Activated CD4-positive, alpha-beta T cell treated with anti-CD3 and anti-CD28 coated beads for 1 hour (primary cell): ENCODE measurements around the gene CPA5.

Source experiments
- DNase-seq: peaks from one replicate; pipeline ENCODE4 v3.0.0-alpha.2; 2020

The CPA5 gene

DNA sequence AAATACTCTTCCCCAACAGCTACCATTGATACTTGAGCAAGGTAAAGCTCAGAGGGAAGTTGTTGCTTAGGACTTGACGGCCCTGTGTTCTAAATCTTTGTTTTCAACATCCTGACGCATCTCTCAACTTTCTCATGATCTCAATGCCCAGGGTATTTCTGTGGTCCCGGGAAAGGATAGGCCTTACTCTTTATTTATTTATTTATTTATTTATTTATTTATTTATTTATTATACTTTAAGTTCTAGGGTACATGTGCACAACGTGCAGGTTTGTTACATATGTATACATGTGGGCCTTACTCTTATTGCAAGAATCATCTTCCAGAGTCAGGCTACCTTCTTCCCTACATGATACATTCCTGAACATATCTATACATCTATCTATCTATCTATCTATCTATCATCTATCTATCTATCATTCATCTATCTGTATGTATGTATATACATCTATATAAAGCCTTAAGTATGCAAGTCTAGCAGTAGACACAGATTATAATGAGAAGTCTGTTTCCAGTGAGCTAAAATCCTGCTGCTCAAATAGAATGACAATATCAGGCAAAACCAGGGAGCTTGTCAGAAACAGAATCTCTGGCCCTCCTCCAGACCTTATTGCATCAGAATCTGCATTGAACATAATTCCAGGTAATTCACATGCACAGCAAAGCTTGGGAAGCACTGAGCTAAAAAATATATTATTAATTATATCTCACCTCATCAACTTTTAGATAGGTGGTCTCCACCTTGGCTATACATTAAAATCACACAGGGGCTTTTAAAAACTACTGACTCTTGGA is 12.2 kb upstream of the CPA5 start:
- DNase-seq = no peak

DNA sequence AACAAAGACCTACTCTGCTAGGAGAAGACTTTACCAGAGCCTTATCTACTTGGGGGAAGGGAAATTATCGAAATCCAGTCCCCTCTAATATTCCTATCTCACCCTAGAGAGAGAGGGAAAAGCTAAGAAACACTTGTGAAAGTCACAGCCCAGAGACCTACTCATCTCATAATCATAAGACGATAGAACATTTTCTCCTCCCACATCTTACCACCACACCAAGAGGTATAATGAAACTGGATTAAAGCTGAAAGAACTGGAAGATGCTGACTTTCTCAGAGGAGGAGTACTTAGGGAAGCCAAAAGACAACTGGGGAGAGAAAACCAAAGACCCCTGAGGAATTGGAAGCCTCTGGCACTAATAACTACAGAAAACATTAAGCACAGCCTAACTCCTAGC is 10.8 kb upstream of the CPA5 start:
- no peak for DNase-seq

DNA sequence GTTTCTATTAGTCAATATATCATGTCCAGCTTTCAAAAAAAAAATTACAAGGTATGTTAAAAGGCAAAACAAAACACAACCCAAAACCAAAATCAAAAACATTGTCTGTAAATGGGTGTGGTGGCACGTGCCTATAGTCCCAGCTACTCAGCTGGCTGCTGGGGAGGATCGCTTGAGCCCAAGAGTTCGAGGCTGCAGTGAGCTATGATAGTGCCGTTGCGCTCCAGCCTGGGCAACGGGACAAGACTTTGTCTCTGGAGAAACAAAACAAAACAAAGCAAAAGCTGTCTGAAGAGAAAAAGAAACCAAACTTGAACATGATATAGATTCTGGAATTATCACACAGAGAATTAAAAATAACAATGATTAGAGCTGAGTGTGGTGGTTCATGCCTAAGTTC is 10.3 kb upstream of the CPA5 start:
- DNase-seq = no peak

DNA sequence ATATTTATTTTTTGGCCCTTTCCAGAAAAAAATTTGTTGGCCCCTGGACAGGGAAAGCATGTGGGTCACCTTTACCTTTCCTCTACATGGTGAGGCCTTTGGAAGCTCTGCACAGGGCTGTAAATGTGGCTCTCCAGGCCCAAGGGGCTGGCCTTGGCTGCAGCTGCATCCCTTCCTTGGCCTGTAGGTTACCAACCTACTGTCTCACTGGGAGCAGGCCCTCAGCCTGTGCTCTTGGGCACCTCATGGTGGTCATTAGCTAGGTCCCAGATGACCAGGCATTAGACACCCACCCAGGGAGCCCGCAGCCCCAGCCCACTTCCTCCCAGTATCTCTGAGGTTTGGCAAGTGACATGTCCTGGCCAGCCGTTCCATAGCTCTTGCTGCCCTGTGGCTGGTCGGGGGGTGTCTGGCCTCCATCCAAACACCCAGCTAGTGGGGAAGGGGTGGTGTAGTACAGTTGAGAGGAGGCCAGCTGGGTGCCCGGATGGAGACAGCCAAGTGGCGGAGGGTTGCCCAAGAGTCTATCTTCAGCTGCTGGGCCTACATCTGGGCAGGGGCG is 7.1 kb upstream of the CPA5 start:
- no peak for DNase-seq

DNA sequence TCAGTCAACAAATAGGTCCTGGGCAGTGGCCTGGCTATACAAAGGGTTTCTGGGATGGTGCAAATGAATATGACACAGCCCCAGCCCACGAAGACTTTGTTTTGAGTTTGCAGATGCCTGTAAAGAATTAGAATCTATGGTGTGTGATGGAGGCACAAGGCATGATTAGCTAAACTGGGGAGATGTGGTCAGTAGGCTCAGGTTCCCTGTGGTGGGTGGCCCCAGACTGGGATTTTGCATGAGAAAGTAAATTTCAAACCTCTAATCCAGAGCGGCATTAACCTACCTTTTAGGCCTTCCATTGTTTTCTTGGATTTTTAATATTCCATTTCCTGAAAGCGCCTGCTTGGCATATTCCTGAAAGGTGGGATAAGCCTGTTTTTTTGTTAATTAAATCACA is 6.4 kb upstream of the CPA5 start:
- DNase-seq = no peak

DNA sequence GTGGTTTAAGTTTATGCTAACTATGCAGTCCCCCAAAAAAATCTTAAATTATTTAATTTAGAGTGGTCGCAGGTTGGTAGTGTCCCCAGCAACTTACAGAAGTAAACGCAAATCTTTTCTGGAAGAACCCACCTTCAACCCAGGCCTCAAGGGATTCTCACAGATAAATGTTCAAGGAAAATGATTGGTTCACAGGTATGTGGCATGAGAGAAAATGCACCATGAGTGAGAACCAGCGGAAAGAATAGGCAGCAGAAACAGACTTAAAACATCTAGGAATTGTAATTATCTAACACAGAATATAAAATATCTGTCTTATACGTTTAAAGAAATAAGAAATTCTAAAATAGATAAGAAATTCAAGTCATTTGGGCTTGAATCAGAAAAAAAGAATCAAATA is 2.7 kb upstream of the CPA5 start:
- DNase-seq = no peak

DNA sequence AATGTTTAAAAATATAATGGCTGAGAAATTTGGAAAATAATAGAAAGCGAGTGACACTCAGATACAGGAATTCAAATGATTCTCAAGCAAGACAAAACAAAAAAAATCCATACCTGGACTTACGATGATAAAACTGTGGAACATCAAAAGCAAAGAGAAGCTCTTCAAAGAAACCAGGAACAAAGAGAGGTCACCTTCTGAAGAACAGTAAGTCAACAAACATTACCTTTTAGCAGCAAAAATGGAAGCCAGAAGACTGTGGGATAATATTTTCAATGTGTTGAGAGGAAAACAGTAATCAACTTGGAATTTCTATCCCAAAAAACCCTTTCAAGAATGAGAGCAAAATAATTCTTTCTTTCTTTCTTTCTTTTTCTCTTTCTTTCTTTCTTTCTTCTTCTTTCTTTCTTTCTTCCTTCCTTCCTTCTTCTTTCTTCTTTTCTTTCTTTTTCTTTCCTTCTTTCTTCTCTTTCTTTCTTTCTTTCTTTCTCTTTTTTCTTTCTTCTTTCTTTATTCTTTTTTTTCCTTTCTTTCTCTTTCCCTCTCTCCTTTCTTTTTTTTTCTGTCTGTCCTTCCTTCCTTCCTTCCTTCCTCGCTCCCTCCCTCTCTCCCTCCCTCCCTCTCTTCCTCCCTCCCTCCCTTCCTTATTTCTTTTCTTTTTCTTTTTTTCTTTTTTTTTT is 1.8 kb upstream of the CPA5 start:
- no peak for DNase-seq

DNA sequence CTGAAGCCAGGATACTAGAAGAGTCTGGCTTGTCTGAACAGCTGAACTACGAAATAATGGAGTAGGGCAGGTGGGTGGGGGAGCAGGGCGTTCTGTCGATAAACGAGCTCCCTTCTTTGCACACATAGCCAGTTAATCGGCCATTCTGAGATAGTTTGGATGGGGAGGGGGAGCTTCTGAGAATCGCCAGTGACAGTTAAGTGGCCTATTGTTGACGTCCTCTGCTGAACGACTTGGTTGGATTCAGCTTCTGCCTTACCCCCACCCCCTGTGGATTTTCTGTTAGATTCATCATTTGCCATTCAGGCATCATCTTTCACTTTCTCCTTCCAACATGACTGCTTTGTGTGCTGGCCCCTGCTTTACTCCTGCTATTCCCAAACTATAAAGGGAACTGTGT is 520 bp downstream of the CPA5 start:
- no peak for DNase-seq

DNA sequence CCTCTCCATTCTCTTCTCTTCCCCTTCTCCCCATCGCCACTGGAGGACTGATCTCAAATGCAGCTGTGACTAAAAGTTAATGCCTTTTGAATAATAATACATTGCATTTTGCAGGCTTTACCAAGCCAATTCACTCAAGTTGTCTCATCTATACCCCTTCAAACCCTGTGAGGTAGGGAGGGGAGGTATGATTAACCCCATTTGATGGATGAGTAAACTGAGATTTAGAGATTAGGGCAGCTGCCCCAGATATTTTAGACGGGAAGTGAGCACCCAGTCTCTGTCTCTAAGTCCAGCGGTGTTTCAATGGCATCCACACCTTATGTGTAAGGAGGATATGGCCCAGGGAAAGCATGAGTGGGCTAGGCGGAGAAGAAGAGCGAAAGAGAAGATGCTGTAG is 1.1 kb downstream of the CPA5 start:
- DNase-seq = no peak

DNA sequence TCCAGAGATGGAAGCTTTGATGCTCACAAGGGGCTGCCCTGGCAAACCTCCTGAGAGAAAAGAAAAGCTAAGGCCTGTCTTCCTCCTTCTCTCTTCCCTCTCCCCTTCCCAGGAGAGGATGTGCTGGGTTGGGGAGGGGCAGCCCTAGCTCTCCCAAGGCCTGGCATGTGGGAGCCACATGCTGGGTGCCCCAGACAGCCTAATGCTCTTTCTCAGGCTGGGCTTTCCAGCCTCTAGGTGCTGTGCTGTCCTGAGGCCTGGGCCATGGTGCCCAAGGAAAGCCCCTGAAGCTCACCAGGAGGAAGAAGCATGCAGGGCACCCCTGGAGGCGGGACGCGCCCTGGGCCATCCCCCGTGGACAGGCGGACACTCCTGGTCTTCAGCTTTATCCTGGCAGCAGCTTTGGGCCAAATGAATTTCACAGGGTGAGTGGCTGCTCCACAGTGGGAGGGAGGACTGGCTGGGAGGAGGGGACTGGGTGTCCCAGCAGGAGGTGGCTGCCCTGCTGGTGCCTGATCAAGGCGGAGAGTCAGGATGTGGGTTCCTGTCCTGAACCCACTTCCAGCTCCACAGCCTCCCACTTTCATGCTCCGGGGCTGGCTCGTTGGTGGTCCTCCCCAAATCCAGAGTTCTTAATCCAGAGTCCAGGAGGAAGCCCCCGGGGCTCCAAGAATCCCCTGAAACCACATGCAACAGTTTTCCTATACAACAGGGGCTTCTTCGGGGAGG is 1.7 kb downstream of the CPA5 start:
- DNase-seq = no peak

DNA sequence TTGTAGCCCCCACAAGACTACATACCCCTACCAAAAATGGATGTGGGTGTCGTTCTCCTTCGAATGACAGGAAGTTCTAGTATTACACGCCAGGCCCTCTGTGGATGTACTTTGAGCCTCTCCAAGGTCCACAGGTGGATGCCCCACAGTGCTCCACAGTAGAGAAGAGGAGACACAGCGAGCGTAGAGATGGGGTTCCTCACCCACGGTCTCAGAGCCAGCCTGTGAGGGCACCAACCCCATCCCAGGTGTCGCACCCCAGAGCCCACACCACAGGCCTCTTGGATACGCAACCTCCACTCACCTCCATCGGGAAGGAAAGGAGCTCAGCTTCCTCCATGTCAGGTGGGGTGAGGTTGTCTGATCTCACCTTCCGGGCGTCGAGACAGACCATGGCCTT is 2.3 kb downstream of the CPA5 start:
- no peak for DNase-seq

DNA sequence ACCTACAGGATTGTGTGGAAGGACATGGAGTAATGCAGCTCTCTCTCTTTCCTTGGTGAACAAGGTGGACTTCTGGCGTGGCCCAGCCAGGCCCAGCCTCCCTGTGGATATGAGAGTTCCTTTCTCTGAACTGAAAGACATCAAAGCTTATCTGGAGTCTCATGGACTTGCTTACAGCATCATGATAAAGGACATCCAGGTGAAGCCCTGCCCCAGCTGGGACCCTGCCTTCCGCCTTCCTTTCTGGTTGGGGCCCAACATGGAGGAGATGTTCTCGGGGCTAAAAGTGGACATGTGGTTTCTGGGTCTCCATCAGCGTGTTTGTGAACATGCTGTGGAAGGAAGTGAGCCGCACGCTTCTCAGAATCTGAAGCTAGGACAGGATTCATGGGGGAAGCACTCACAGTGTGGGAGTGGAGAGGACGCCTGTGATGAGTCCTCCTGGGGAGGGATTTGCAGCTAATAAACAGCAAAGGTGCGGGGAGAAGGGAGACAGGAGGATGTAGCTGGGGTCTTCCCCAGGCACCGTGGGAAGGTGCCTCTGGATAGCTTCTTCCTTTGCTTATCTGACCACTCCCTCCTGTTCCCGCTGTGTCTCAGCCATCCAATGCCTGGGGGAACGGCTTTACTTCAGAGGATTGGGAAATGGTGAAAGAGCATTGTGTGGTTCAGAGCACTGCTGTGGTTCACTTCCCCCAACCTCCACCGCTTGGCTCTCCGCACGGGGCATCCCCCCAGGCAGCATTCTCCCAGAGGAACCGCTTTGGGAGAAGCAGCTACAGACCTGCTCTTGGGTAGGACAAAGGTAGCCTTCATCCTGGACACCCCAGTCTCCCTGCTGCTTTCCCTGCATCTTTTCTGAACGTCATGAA is 5.5 kb downstream of the CPA5 start:
- no peak for DNase-seq

DNA sequence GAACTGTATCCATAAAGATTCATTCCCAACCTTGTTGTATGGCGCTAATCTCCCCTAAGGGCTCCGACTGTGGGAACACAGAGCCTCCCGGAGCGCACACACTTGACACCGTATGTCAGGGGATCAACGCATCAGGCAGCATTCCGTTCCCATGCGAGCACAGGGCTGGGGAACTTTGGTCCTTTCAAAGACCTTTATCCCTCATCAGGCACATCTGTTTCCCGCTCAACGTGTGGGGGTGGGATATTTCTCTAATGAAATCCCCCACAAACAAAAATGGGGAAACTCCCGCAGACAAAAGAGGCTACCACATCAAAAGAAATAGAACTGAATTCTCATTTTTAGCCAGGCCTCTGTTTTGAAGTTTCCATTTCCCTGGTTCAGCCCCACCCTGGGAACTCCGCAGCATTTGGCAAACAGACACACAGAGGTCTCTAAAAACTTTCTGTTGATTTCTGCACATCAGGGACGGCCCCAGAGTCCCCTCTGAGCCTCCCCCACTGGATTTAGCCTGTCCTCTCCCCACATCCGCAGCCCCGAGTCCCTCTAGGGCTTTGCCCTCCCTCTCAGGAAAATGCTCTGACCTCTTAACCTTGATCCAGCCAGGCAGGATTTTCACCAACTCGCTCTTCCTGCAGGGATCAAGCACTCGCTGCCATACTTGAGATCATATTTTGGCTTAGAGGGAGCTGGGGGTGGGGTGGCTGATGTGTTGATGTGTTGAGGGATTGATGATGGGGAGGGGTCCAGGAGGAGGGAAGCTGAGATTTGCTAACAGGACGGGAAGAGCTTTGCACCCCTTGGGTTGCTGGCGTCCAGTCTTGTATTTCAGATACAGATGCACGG is 6.6 kb downstream of the CPA5 start:
- DNase-seq = no peak

DNA sequence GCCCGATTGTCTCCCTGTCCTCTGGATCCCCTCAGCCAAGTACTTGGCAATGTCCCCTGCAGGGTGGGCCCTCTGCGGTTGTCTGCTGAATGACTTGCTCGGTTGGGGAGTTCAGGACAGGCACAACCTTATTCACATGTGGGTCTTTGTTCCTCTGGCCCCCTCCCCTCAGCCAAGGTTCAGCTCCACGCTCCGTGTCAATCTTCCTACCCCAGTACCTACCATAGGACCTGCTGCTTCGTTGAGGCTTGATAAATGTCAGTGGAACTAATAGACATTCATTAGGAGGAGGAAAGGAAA is 7.1 kb downstream of the CPA5 start:
- DNase-seq = no peak

DNA sequence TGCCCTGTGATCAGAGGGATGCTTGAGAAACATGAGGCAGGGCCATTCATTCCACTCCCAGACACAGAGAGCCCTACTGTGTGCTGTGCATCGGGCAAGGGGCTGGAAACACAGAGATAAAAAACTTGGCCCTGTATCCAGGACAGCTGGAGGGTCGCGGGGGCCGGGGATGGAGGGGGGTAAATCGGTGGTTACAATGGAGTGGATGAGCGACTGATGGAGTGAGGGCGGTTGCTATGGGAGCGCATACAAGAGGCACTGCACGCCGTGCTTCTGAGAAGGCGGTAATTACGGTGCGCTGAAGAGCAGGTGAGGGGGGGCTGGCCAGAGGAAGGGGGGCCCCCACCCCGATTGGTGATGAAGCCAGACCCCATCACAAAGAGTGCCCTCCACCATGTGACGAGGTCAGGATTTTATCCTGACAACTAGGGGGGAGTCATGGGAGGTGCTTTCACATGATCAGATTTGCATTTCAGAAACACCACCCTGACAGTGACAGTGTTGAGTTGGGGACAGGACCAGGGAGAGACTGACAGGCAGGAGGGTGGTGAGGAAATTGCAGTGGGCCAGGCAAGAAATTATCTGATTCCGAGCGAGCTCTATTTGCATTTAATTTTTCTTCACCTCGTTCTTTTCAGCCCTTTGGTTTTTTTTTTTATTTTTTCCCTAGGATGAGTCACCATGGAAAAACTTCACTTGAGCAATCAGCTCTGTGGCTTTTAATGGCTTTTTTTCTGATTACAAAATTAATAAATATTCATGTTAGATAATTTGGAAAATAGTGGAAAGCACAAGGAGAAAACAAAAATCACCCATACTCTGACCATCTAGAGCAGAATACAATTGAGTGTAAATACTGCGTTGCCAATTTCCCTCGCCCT is 7.8 kb downstream of the CPA5 start:
- DNase-seq = no peak

DNA sequence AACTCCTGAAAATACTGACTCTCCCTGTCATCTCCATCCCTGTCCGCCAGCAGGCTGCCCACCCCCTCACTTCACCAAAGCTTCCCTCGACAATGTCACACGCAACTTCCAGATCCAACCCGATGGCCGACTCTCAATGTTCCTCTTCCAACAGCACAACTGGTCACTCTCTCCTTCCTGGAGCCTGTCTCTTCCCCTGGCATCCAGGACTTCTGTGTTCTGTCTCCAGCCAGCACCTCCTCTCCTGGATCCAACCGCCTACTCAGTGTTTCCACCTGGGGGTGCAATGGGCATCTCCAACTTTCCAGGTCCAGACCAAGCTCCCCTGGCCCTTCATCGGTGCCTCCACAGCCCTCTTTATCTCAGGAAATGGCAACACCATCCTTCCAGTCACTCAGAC is 8.6 kb downstream of the CPA5 start:
- DNase-seq = no peak

DNA sequence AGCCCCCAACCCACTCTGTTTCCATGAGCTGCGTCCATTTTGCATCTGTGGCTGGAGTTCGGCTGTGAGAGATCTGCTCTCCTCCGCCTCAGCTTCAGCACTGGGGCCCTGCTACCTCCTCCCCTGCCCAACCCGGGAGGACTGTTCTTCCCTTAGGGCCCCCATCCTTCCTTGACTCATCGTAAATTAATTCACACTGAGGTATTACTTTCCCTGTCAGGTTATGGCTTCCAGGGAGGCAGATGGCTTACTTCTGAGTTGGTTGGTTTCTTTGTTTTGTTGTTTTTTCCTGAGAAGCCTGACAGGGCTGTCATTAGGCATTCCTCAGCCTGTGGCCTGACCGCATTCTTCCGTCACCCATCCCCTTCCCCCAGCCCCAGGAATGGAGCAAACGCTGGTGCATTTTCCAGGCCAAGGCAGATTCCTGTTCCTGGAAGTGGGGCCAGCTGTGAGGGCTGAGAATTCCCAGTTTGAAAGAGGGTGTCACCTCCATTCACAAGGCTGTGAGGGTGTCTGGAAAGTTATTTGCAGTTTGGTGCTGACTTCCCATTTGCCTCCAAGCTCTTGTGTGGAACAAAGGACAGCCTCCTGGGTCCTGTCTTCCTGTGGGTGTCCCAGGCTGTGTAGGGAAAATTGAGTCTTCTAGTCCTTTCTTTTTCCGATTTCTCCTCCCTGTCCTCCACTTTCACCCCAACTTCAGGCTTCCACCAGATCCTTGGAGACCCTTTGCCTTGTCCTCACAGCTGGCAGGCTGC is 11.7 kb downstream of the CPA5 start:
- DNase-seq = no peak

DNA sequence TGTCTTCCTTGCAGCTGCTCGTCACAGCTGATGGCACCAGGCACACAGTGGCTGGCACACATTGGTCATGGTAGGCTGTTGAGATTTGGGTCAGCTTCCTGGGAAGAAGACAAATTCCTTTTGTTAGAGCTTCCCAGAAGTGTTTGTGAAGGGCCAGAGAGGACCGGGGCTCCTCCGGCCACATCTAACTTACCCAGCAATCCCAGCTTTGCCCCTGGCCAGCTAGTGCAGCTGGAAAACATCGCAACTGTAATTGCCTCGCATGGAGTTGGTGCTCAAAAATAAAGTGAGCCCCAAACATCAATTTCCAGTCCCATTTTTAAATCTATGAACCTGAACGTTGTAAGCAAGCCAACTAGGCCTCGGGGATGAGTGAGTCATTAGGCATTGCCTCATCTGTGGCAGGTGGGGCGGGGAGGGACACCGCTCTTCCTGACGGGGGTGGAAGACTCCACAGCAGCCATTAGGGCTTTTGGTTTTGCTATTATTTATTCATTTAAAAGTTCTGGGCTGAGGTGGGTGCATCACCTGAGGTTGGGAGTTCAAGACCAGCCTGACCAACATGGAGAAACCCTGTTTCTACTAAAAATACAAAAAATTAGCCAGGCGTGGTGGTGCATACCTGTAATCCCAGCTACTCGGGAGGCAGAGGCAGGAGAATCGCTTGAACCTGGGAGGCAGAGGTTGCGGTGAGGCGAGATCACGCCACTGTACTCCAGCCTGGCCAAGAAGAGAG is 12.4 kb downstream of the CPA5 start:
- DNase-seq = no peak

DNA sequence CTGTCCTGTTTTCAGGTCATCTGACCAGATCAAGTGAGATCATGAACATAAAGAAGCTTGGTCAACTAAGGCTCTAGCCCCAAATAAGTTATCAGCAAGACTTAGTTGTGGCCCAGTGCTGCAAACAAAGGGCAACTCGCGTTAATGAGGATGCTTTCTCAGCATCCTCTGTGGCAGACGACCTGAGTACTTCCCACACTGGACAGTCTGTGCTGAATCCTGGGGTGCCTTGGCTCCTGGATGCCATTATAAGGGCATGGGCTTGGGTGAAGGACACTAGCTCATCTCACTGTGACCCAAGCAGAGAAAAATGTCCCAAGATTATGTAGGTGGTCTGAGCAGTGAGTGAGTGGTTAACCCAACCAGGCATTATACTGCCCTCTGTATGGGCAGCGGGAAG is 13.9 kb downstream of the CPA5 start:
- DNase-seq = no peak
